ENCODE results near the gene CDC42BPG. TPM values are rescaled to one million over a fixed set of nuclear protein-coding genes. Genes with fewer than 3 reads are reported as not detected.

Gene CDC42BPG
- total and polyA plus RNA-seq, 2 of the 8 experiments (the other 6 are each of a cell fraction or from before 2014, with no cell fraction given) = 3.7 to 10.6 TPM

DNA sequence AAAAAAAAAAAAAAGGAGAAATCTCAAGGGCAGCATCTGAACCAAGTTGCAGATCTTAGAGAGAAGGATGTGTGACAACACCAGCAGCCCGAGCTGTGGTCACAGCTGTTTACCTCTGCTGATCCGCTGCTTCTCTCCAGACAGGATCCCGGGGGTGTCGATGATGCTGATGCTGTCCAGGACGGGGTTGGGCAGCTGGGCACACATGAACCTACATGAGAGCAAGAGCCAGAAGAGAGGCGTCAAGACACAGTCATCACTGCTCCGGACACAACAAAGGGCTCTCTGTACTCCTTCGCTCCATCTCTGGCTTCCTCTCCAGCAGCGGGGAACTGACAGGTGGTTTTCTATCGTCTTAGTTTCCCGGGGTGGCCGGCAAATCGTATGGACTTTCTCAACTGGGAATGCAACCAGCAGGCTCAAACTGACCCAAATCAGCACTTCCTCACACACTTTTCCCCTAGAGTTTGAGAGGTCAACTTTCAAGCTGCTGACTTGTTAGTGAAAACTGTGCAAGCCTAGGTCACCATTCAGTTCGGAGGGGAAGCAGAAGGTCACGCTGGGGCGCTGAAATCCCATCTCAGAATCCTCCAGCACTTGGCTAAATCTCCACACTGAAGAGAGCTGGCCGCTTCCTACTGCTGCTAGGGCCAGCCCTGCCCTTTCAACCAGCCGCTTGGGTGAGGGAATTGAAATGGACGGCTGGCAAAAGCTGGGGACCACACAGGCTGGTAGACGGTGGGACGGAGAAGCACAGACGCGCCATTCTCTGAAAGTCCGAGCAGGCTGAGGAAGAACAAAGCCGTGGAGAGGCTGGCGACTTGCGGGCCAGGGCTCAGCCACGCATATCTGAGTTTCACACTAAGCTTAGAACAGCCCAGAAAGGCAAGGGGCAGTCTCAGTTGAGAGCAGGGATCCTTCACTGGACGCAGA, 30.1 kb upstream of the CDC42BPG start:
- peaks cover 0 to 21% (median 11%) of the 10 kb centered on the region in 4 experiments; a peak in 6 of 7 replicates for H3K4me1 ChIP-seq (replicated peaks in 1 of 4; ENCODE audit: control insufficient read depth in 3 of 4, insufficient read depth in 4 of 4, low read length in 3 of 4)
- no peak overlapping the region for H3K4ac ChIP-seq (replicated peaks; ENCODE audit: insufficient read length, low read depth, low read length)
- no peak overlapping the region for H3K27ac ChIP-seq (ENCODE audit: low read depth, low read length)
- peaks cover 0 to 6% (median 2%) of the 10 kb centered on the region in 4 experiments; a peak in 3 of 7 replicates for H3K27me3 ChIP-seq (replicated peaks in 1 of 4; ENCODE audit: control insufficient read depth in 3 of 4, extremely low read depth in 1 of 4, insufficient read depth in 3 of 4, low read length in 3 of 4)
- peaks cover 0 to 1% of the 10 kb centered on the region in 2 experiments for H4K20me1 ChIP-seq (replicated peaks in 1 of 2; ENCODE audit: control insufficient read depth in 1 of 2, insufficient read depth in 2 of 2, low read length in 2 of 2)
- H3K18ac ChIP-seq (ENCODE audit: extremely low read depth, low read length) = no peak overlapping the region
- no peak overlapping the region for H4K5ac ChIP-seq (ENCODE audit: insufficient read length, low read depth, low read length)
- H2BK15ac ChIP-seq (ENCODE audit: low read length) = no peak overlapping the region
- no peaks in the 10 kb centered on the region for H3K79me1 ChIP-seq (ENCODE audit: low read depth, low read length)
- no peak overlapping the region for H2BK5ac ChIP-seq (ENCODE audit: low read depth, low read length)
- TF ChIP-seq NRF1 (IDR thresholded peaks at IDR 0.05; ENCODE audit: low read depth, low read length) (no peak), ZNF274 (IDR thresholded peaks at IDR 0.05; ENCODE audit: borderline replicate concordance, extremely low read depth, low read length) (no peak), CBX5 (IDR thresholded peaks at IDR 0.05; ENCODE audit: low read depth, low read length) (no peak), GABPA (IDR thresholded peaks at IDR 0.05; ENCODE audit: borderline replicate concordance, insufficient read depth, low read length) (no peak)
- H2BK120ac ChIP-seq (replicated peaks; ENCODE audit: low read depth, low read length) = no peak overlapping the region
- H2AFZ ChIP-seq (ENCODE audit: low read length) = no peak overlapping the region
- H2BK12ac ChIP-seq (ENCODE audit: low read depth, low read length) = no peak overlapping the region
- DNase-seq (ENCODE audit: low read depth in 1 of 2, low spot score in 2 of 2) = no peak
- H3K23me2 ChIP-seq (ENCODE audit: low read depth, low read length) = peaks cover 16% of the 10 kb centered on the region
- H3K14ac ChIP-seq (ENCODE audit: insufficient read length) = no peak overlapping the region
- 94% methylated on average over 29 of the region's 29 CpGs; no CpG with 5 or more reads in 1 of the 2 experiments for WGBS, 2 experiments (ENCODE audit: extremely low coverage in 1 of 2, insufficient coverage in 1 of 2, insufficient read length in 1 of 2, insufficient replicate concordance in 2 of 2, low coverage in 1 of 2, low lambda C conversion rate in 2 of 2, missing lambda C conversion rate in 1 of 2)
- POLR2A ChIA-PET (ENCODE audit: partially characterized antibody) = interaction anchor here (0.6 to 24.6 kb wide), 6 partner anchors 13 to 254 kb away, joined by 3 to 408 read pairs (median 3); no protein-coding TSS in a partner anchor
- no peak overlapping the region for H3K4me3 ChIP-seq (ENCODE audit: extremely low read depth in 1 of 4, insufficient read depth in 2 of 4, low read depth in 3 of 4, low read length in 4 of 4)
- no peak overlapping the region for H4K8ac ChIP-seq (ENCODE audit: extremely low read depth, insufficient read depth, low read length)
- no peak overlapping the region for H3K56ac ChIP-seq (replicated peaks; ENCODE audit: insufficient read length, low read depth, low read length)
- CTCF ChIA-PET (ENCODE audit: partially characterized antibody) = interaction anchor here (0.7 to 32.2 kb wide), 7 partner anchors 14 to 87 kb away, joined by 3 to 1058 read pairs (median 3); partner anchors contain the start of gene CDC42BPG
- no peak overlapping the region for H4K91ac ChIP-seq (replicated peaks; ENCODE audit: insufficient read length, low read length)
- no peak overlapping the region for H3K9ac ChIP-seq (replicated peaks in 1 of 4; ENCODE audit: extremely low read depth in 1 of 4, low read depth in 3 of 4, low read length in 3 of 4)
- H2AK5ac ChIP-seq (ENCODE audit: low read depth, low read length) = no peak overlapping the region
- no peak overlapping the region for H2BK20ac ChIP-seq (ENCODE audit: low read length)
- no peaks in the 10 kb centered on the region for H3K79me2 ChIP-seq (ENCODE audit: control insufficient read depth in 1 of 2, insufficient read depth in 2 of 2, low read length in 2 of 2)
- no peak for FAIRE-seq
- no peak overlapping the region for H3K4me2 ChIP-seq (ENCODE audit: insufficient read depth in 1 of 2, low read depth in 2 of 2, low read length in 2 of 2)
- H3K23ac ChIP-seq (ENCODE audit: insufficient read length) = no peak overlapping the region
- no peaks in the 10 kb centered on the region for H3K9me3 ChIP-seq (ENCODE audit: insufficient read depth in 2 of 2, low read depth in 1 of 2, low read length in 1 of 2)
- H3K36me3 ChIP-seq (ENCODE audit: control insufficient read depth in 2 of 4, insufficient read depth in 4 of 4, low read length in 3 of 4) = no peaks in the 10 kb centered on the region; a peak in 1 of 8 replicates
